Central memory CD8-positive, alpha-beta T cell (primary cell): Measurements from ENCODE around the gene PTPRH.
A peak's percentile ranks its signal among the peaks of the same experiment; 100 is the strongest.
"Not testable (repeated sequence)": the region's sequence is repeated elsewhere in the genome, so short reads cannot be mapped to it uniquely, and the experiment has no call there.

Experiments used
- ATAC-seq: fragments of 150-1000 bp; cut with Tn5 transposase; replicated peaks from 2 replicates; pipeline ENCODE4 v1.10.0; 2022; ENCODE audit warnings: mild to moderate bottlenecking, moderate FRiP score, moderate number of reproducible peaks; ENCODE audit not compliant: poor library complexity, severe bottlenecking; ENCODE audit errors: extremely low read depth
- DNase-seq, 2 donors: peaks; one replicate each; pipeline ENCODE4 v3.0.0; 2021; ENCODE audit warnings: low spot score in 2 of 2
- H3K27ac Mint-ChIP-seq: one replicate; pipeline ENCODE4 v1.8.0; 2022; ENCODE audit warnings: low read depth, mild to moderate bottlenecking, moderate library complexity, mixed read lengths
- H3K27me3 Mint-ChIP-seq: one replicate; pipeline ENCODE4 v1.8.0; 2022; ENCODE audit warnings: mixed read lengths
- H3K36me3 Mint-ChIP-seq: one replicate; pipeline ENCODE4 v1.8.0; 2022; ENCODE audit warnings: mild to moderate bottlenecking, moderate library complexity, mixed read lengths; ENCODE audit not compliant: insufficient read depth
- H3K4me1 Mint-ChIP-seq: one replicate; pipeline ENCODE4 v1.8.0; 2022; ENCODE audit warnings: mixed read lengths
- H3K4me3 Mint-ChIP-seq: one replicate; pipeline ENCODE4 v1.8.0; 2022; ENCODE audit warnings: mild to moderate bottlenecking, moderate library complexity, mixed read lengths
- H3K9me3 Mint-ChIP-seq: one replicate; pipeline ENCODE4 v1.8.0; 2022; ENCODE audit warnings: mixed read lengths

Gene PTPRH

GRCh38 chr19:55179606-55180484 lies 29.5 kb downstream of the PTPRH start, which contains the start of gene SYT5:
Gene SYT5, minus strand, starts transcription at chr19:55180289. Its CDS starts 1,248 bp downstream, at chr19:55179041.
- Mint-ChIP-seq H3K27me3 (peaks cover 91% of the 10 kb centered on the region), H3K36me3 (peaks cover 17% of the 10 kb centered on the region), H3K9me3 (no peaks in the 10 kb centered on the region), H3K4me1 (peaks cover 18% of the 10 kb centered on the region), H3K4me3 (peak within 1 kb of the TSS; percentile 78), H3K27ac (peak within 1 kb of the TSS; percentile 95)
- peak; percentile 32 to 48 for DNase-seq
- ATAC-seq: peak; percentile 42

GRCh38 chr19:55178781-55179599 lies 30.3 kb downstream of the PTPRH start:
- peaks cover 17% of the 10 kb centered on the region for H3K36me3 Mint-ChIP-seq
- DNase-seq (peak; percentile 94 to 97), ATAC-seq (peak; percentile 93)
- peaks cover 91% of the 10 kb centered on the region for H3K27me3 Mint-ChIP-seq
- H3K4me3 Mint-ChIP-seq: peak overlapping the region; percentile 78
- peaks cover 23% of the 10 kb centered on the region for H3K4me1 Mint-ChIP-seq
- H3K9me3 Mint-ChIP-seq: no peaks in the 10 kb centered on the region
- H3K27ac Mint-ChIP-seq: peak overlapping the region; percentile 95

- DNase-seq (no peak), ATAC-seq (no peak)
- Mint-ChIP-seq H3K9me3 (no peaks in the 10 kb centered on the region), H3K4me3 (no peak overlapping the region), H3K27ac (no peak overlapping the region), H3K27me3 (peaks cover 95% of the 10 kb centered on the region), H3K36me3 (peaks cover 21% of the 10 kb centered on the region), H3K4me1 (peaks cover 40% of the 10 kb centered on the region)
Measured at GRCh38 chr19:55176076-55176475, 33.2 kb downstream of the PTPRH start.

GRCh38 chr19:55175117-55175867 lies 34.0 kb downstream of the PTPRH start:
- Mint-ChIP-seq H3K27ac (no peak overlapping the region), H3K4me1 (peaks cover 40% of the 10 kb centered on the region), H3K27me3 (peaks cover 95% of the 10 kb centered on the region), H3K36me3 (peaks cover 16% of the 10 kb centered on the region), H3K4me3 (no peak overlapping the region), H3K9me3 (no peaks in the 10 kb centered on the region)
- ATAC-seq (no peak), DNase-seq (no peak)

- DNase-seq: no peak
- H3K4me3 Mint-ChIP-seq: peak overlapping the region; percentile 63
- ATAC-seq: no peak
- no peaks in the 10 kb centered on the region for H3K9me3 Mint-ChIP-seq
- peaks cover 14% of the 10 kb centered on the region for H3K36me3 Mint-ChIP-seq
- H3K4me1 Mint-ChIP-seq: peaks cover 34% of the 10 kb centered on the region
- H3K27ac Mint-ChIP-seq: no peak overlapping the region
- peaks cover 95% of the 10 kb centered on the region for H3K27me3 Mint-ChIP-seq
Measured at GRCh38 chr19:55174425-55175116, 34.7 kb downstream of the PTPRH start.

- Mint-ChIP-seq H3K4me1 (peaks cover 27% of the 10 kb centered on the region), H3K4me3 (peak overlapping the region; percentile 63), H3K27me3 (peaks cover 95% of the 10 kb centered on the region), H3K27ac (no peak overlapping the region), H3K36me3 (peaks cover 7% of the 10 kb centered on the region), H3K9me3 (no peaks in the 10 kb centered on the region)
- ATAC-seq (peak; percentile 35), DNase-seq (no peak)
Measured at GRCh38 chr19:55173714-55174409, 35.4 kb downstream of the PTPRH start.

- Mint-ChIP-seq H3K4me3 (peak overlapping the region; percentile 63), H3K27ac (peak overlapping the region; percentile 80), H3K27me3 (peaks cover 95% of the 10 kb centered on the region), H3K36me3 (peaks cover 7% of the 10 kb centered on the region), H3K9me3 (no peaks in the 10 kb centered on the region), H3K4me1 (peaks cover 22% of the 10 kb centered on the region)
- no peak for DNase-seq
- no peak for ATAC-seq
Measured at GRCh38 chr19:55173186-55173713, 36.1 kb downstream of the PTPRH start.

GRCh38 chr19:55172741-55173140 lies 36.6 kb downstream of the PTPRH start:
- peaks cover 22% of the 10 kb centered on the region for H3K4me1 Mint-ChIP-seq
- peak overlapping the region; percentile 63 for H3K4me3 Mint-ChIP-seq
- H3K27me3 Mint-ChIP-seq: peaks cover 95% of the 10 kb centered on the region

GRCh38 chr19:55172318-55172717 lies 37.0 kb downstream of the PTPRH start:
- Mint-ChIP-seq H3K27me3 (peaks cover 95% of the 10 kb centered on the region), H3K4me3 (peak overlapping the region; percentile 63), H3K4me1 (peaks cover 22% of the 10 kb centered on the region)
- H3K36me3 Mint-ChIP-seq, H3K9me3 Mint-ChIP-seq, DNase-seq, ATAC-seq, H3K27ac Mint-ChIP-seq: not testable (repeated sequence)

More at GRCh38 chr19:55172741-55173140, 36.6 kb downstream of the PTPRH start:
- no peak for DNase-seq
- no peak for ATAC-seq
- Mint-ChIP-seq H3K36me3 (peaks cover 3% of the 10 kb centered on the region), H3K9me3 (no peaks in the 10 kb centered on the region), H3K27ac (peak overlapping the region; percentile 80)

- DNase-seq: no peak
- Mint-ChIP-seq H3K4me1 (peaks cover 30% of the 10 kb centered on the region), H3K27ac (peak overlapping the region; percentile 42), H3K36me3 (peaks cover 6% of the 10 kb centered on the region), H3K4me3 (peak overlapping the region; percentile 9), H3K9me3 (no peaks in the 10 kb centered on the region), H3K27me3 (peaks cover 95% of the 10 kb centered on the region)
- no peak for ATAC-seq
Measured at GRCh38 chr19:55171440-55171839, 37.9 kb downstream of the PTPRH start.

- H3K27ac Mint-ChIP-seq: no peak overlapping the region
- peaks cover 28% of the 10 kb centered on the region for H3K4me1 Mint-ChIP-seq
- no peak overlapping the region for H3K4me3 Mint-ChIP-seq
- ATAC-seq (no peak), DNase-seq (no peak)
- peaks cover 9% of the 10 kb centered on the region for H3K36me3 Mint-ChIP-seq
- H3K27me3 Mint-ChIP-seq: peaks cover 95% of the 10 kb centered on the region
- no peaks in the 10 kb centered on the region for H3K9me3 Mint-ChIP-seq
Measured at GRCh38 chr19:55169136-55169535, 40.2 kb downstream of the PTPRH start.
